ENCODE results near the gene ZCCHC8. TPM values are rescaled to one million over a fixed set of nuclear protein-coding genes. Genes with fewer than 3 reads are reported as not detected.
"Not testable (repeated sequence)": the region's sequence is repeated elsewhere in the genome, so short reads cannot be mapped to it uniquely, and the experiment has no call there.

ZCCHC8 gene
- total and polyA plus RNA-seq, 4 donors: 9.6 to 30.1 (median 22.6) TPM

- Histone ChIP-seq H3K4me1 (ENCODE audit: control insufficient read depth in 1 of 2, insufficient read depth in 2 of 2, low read length in 2 of 2) (peaks cover 0 to 2% of the 10 kb centered on the region in 2 donors), H3K36me3 (ENCODE audit: control insufficient read depth in 1 of 2, insufficient read depth in 2 of 2, low read length in 1 of 2) (peaks cover 8 to 11% of the 10 kb centered on the region in 2 donors), H3K9me3 (ENCODE audit: control insufficient read depth, low read length) (no peaks in the 10 kb centered on the region), H3K4me3 (ENCODE audit: low read length in 2 of 2) (no peak overlapping the region), H3K27me3 (ENCODE audit: control insufficient read depth in 1 of 2, insufficient read depth in 2 of 2, low read length in 1 of 2) (no peaks in the 10 kb centered on the region), H3K27ac (ENCODE audit: low read depth in 1 of 2, low read length in 2 of 2) (peak overlapping the region; percentile 25 to 78)
- ATAC-seq (ENCODE audit: low FRiP score) (peak; percentile 87), DNase-seq (no peak)
- intact Hi-C loops (cut with DNase I): loop anchor here (1.0 to 5.0 kb wide), 3 partner anchors 49 to 74 kb away; partner anchors contain the start of gene CLIP1 (in 1 of the 2)
- WGBS, 2 donors: 3 to 5% methylated on average over 3 of the region's 3 CpGs
Measured at GRCh38 chr12:122471324-122472226, 29.2 kb downstream of the ZCCHC8 start.

DNA sequence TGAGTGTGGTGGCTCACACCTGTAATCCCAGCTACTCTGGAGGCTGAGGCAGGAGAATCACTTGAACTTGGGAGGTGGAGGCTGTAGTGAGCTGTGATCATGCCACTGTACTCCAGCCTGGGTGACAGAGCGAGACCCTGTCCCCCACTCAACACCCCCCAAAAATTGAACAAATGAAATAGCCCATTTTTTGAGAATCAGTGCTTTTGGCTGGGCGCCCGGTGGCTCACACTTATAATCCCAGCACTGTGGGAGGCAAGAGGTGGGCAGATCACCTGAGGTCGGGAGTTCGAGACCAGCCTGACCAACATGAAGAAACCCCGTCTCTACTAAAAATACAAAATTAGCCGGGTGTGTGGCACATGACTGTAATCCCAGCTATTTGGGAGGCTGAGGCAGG is 30.2 kb downstream of the ZCCHC8 start:
- intact Hi-C loops (cut with DNase I): loop anchor here in 1 of 2 donors (5.0 kb wide), 2 partner anchors 48 to 73 kb away; partner anchors contain the start of gene CLIP1
- H3K27ac ChIP-seq (ENCODE audit: low read depth in 1 of 2, low read length in 2 of 2): peak overlapping the region in 1 of 2 donors; percentile 78
- not testable (repeated sequence) for H3K9me3 ChIP-seq (ENCODE audit: control insufficient read depth, low read length); H3K4me3 ChIP-seq (ENCODE audit: low read length in 2 of 2); H3K27me3 ChIP-seq (ENCODE audit: control insufficient read depth in 1 of 2, insufficient read depth in 2 of 2, low read length in 1 of 2); H3K36me3 ChIP-seq (ENCODE audit: control insufficient read depth in 1 of 2, insufficient read depth in 2 of 2, low read length in 1 of 2); H3K4me1 ChIP-seq (ENCODE audit: control insufficient read depth in 1 of 2, insufficient read depth in 2 of 2, low read length in 2 of 2); ATAC-seq (ENCODE audit: low FRiP score)
- DNase-seq: peak in 1 of 2 donors; percentile 41
- WGBS, 2 donors: 76 to 82% methylated on average over 7 of the region's 7 CpGs

- H3K36me3 ChIP-seq (ENCODE audit: control insufficient read depth in 1 of 2, insufficient read depth in 2 of 2, low read length in 1 of 2); H3K4me1 ChIP-seq (ENCODE audit: control insufficient read depth in 1 of 2, insufficient read depth in 2 of 2, low read length in 2 of 2); ATAC-seq (ENCODE audit: low FRiP score); H3K9me3 ChIP-seq (ENCODE audit: control insufficient read depth, low read length); H3K27ac ChIP-seq (ENCODE audit: low read depth in 1 of 2, low read length in 2 of 2); H3K4me3 ChIP-seq (ENCODE audit: low read length in 2 of 2); H3K27me3 ChIP-seq (ENCODE audit: control insufficient read depth in 1 of 2, insufficient read depth in 2 of 2, low read length in 1 of 2): not testable (repeated sequence)
- intact Hi-C loops (cut with DNase I): loop anchor here in 1 of 2 donors (5.0 kb wide), 2 partner anchors 48 to 73 kb away; partner anchors contain the start of gene CLIP1
- WGBS, 2 donors: 72 to 74% methylated on average over 6 of the region's 6 CpGs
- peak in 1 of 2 donors; percentile 30 for DNase-seq
Measured at GRCh38 chr12:122469856-122470255, 30.9 kb downstream of the ZCCHC8 start.

DNA sequence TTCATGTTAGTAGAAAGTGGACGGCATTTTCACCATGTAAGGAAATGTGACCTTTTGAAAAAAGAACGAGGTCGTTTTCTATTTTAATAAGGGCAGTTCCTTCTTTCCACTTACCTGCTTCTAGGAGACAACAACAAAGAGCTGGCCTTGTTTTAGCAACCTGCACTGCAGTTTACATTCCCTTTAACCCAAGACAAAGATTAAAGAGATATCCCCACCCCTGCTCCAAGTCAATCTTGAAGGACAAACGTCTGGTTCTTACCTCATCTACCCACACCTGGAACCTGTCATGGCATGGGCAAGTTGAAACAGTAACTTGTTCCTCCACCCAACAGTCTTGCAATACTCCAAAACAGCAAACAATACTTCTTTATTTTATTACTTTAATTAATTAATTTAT is 32.7 kb downstream of the ZCCHC8 start:
- no peak for DNase-seq
- Histone ChIP-seq H3K9me3 (ENCODE audit: control insufficient read depth, low read length) (no peaks in the 10 kb centered on the region), H3K4me1 (ENCODE audit: control insufficient read depth in 1 of 2, insufficient read depth in 2 of 2, low read length in 2 of 2) (peaks cover 0 to 2% of the 10 kb centered on the region in 2 donors), H3K36me3 (ENCODE audit: control insufficient read depth in 1 of 2, insufficient read depth in 2 of 2, low read length in 1 of 2) (no peaks in the 10 kb centered on the region), H3K4me3 (ENCODE audit: low read length in 2 of 2) (no peak overlapping the region), H3K27me3 (ENCODE audit: control insufficient read depth in 1 of 2, insufficient read depth in 2 of 2, low read length in 1 of 2) (no peaks in the 10 kb centered on the region), H3K27ac (ENCODE audit: low read depth in 1 of 2, low read length in 2 of 2) (no peak overlapping the region)
- WGBS, 2 donors: 83 to 84% methylated on average over 4 of the region's 4 CpGs
- no peak for ATAC-seq (ENCODE audit: low FRiP score)
- intact Hi-C loops (cut with DNase I): no loop called here

GRCh38 chr12:122464317-122465042 is 36.3 kb downstream of the ZCCHC8 start:
- H3K4me1 ChIP-seq (ENCODE audit: control insufficient read depth in 1 of 2, insufficient read depth in 2 of 2, low read length in 2 of 2); H3K4me3 ChIP-seq (ENCODE audit: low read length in 2 of 2); H3K27me3 ChIP-seq (ENCODE audit: control insufficient read depth in 1 of 2, insufficient read depth in 2 of 2, low read length in 1 of 2); intact Hi-C loops (cut with DNase I); H3K36me3 ChIP-seq (ENCODE audit: control insufficient read depth in 1 of 2, insufficient read depth in 2 of 2, low read length in 1 of 2); H3K9me3 ChIP-seq (ENCODE audit: control insufficient read depth, low read length); H3K27ac ChIP-seq (ENCODE audit: low read depth in 1 of 2, low read length in 2 of 2): not testable (repeated sequence)
- peak; percentile 58 to 73 for DNase-seq
- WGBS, 2 donors: 63 to 69% methylated on average over 17 of the region's 17 CpGs
- peak; percentile 76 for ATAC-seq (ENCODE audit: low FRiP score)

GRCh38 chr12:122460641-122461040 is 40.1 kb downstream of the ZCCHC8 start:
- Histone ChIP-seq H3K4me1 (ENCODE audit: control insufficient read depth in 1 of 2, insufficient read depth in 2 of 2, low read length in 2 of 2) (no peaks in the 10 kb centered on the region), H3K27me3 (ENCODE audit: control insufficient read depth in 1 of 2, insufficient read depth in 2 of 2, low read length in 1 of 2) (no peaks in the 10 kb centered on the region), H3K4me3 (ENCODE audit: low read length in 2 of 2) (no peak overlapping the region), H3K27ac (ENCODE audit: low read depth in 1 of 2, low read length in 2 of 2) (no peak overlapping the region), H3K9me3 (ENCODE audit: control insufficient read depth, low read length) (no peaks in the 10 kb centered on the region), H3K36me3 (ENCODE audit: control insufficient read depth in 1 of 2, insufficient read depth in 2 of 2, low read length in 1 of 2) (no peaks in the 10 kb centered on the region)
- WGBS, 2 donors: 76 to 81% methylated on average over 2 of the region's 2 CpGs
- ATAC-seq (ENCODE audit: low FRiP score) (no peak), DNase-seq (no peak)
- intact Hi-C loops (cut with DNase I): no loop called here

DNA sequence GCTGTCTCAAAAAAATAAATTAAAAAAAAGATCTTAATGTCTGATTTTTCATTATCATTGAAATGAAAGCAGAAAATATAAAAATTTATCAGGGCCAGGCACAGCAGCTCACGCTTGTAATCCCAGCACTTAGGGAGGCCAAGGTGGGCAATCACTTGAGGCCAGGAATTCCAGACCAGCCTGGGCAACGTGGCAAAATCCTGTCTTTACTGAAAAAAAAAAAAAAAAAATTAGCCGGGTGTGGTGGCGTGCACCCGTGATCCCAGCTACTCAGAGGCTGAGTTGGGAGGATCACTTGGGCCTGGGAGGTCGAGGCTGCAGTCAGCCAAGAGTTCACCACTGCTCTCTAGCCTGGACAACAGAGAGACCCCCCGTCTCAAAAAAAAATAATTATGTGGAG is 40.7 kb downstream of the ZCCHC8 start:
- WGBS, 2 donors: 93% methylated on average over 7 of the region's 7 CpGs
- Histone ChIP-seq H3K36me3 (ENCODE audit: control insufficient read depth in 1 of 2, insufficient read depth in 2 of 2, low read length in 1 of 2) (no peaks in the 10 kb centered on the region), H3K4me3 (ENCODE audit: low read length in 2 of 2) (no peak overlapping the region), H3K27me3 (ENCODE audit: control insufficient read depth in 1 of 2, insufficient read depth in 2 of 2, low read length in 1 of 2) (no peaks in the 10 kb centered on the region), H3K9me3 (ENCODE audit: control insufficient read depth, low read length) (no peaks in the 10 kb centered on the region), H3K4me1 (ENCODE audit: control insufficient read depth in 1 of 2, insufficient read depth in 2 of 2, low read length in 2 of 2) (no peaks in the 10 kb centered on the region), H3K27ac (ENCODE audit: low read depth in 1 of 2, low read length in 2 of 2) (no peak overlapping the region)
- DNase-seq (no peak), ATAC-seq (ENCODE audit: low FRiP score) (no peak)
- intact Hi-C loops (cut with DNase I): no loop called here

DNA sequence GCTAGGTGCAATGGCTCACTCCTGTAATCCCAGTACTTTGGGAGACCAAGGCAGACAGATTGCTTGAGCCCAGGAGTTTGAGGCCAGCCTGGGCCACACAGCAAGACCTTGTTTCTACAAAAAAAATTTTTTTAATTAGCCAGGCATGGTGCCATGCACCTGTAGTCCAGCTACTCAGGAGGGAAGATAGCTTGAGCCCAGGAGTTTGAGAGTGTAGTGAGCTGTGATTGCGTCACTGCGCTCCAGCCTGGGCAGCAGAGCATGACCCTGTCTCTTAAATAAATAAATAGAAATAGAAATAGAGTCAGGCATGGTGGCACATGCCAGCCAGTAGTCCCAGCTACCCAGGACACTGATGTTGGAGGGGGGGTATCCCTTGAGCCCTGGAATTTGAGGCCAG is 41.5 kb downstream of the ZCCHC8 start:
- no peak overlapping the region for H3K27ac ChIP-seq (ENCODE audit: low read depth in 1 of 2, low read length in 2 of 2)
- ATAC-seq (ENCODE audit: low FRiP score) (no peak), DNase-seq (peak in 1 of 2 donors; percentile 39)
- no peaks in the 10 kb centered on the region for H3K36me3 ChIP-seq (ENCODE audit: control insufficient read depth in 1 of 2, insufficient read depth in 2 of 2, low read length in 1 of 2)
- 87 to 89% methylated on average over 2 of the region's 2 CpGs for WGBS, 2 donors
- H3K27me3 ChIP-seq (ENCODE audit: control insufficient read depth in 1 of 2, insufficient read depth in 2 of 2, low read length in 1 of 2): no peaks in the 10 kb centered on the region
- no peaks in the 10 kb centered on the region for H3K9me3 ChIP-seq (ENCODE audit: control insufficient read depth, low read length)
- no peak overlapping the region for H3K4me3 ChIP-seq (ENCODE audit: low read length in 2 of 2)
- intact Hi-C loops (cut with DNase I): no loop called here
- H3K4me1 ChIP-seq (ENCODE audit: control insufficient read depth in 1 of 2, insufficient read depth in 2 of 2, low read length in 2 of 2): no peaks in the 10 kb centered on the region

Data from aorta (tissue), 5 donors.